ENCODE results near the gene ZNF235.
"Not testable (repeated sequence)": the region's sequence is repeated elsewhere in the genome, so short reads cannot be mapped to it uniquely, and the experiment has no call there.

ZNF235 gene

DNA sequence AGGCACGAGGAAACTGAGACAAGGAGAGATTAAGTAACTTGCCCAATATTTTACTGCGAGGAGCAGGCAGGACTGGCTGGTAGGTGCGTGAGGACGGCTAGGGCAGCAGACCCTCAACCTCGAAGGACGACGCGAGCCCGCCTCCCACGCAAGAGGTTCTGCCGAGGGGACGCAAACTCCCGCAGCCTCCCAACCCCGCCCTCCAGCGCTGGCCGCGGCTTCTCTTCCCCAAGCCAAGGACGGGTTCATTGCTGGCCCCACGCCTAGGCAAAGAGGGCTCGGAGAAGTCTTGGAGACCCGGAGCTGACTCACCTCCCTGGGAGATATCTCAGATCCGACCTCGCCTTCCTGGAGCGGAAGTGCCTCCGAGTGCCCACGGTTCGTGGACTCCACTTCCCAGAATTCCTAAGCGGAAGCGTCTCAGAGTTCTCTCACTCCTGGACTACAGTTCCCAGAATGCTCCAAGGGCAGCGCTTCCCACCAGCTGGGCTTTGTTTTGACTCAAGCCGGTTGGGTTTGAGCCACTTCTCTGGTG lies at the start of gene ZNF235:
ZNF235 (minus strand) TSS at position 367 of the 535 bp plus-strand sequence. CDS start 1,621 bp downstream, outside the sequence.
- peak; percentile 91 for DNase-seq

- DNase-seq, result no peak
Observed at GRCh38 chr19:44346556-44346955, 41.7 kb upstream of the ZNF235 start.

GRCh38 chr19:44345959-44346358 lies 41.1 kb upstream of the ZNF235 start:
- no peak for DNase-seq

GRCh38 chr19:44344255-44344654 lies 39.4 kb upstream of the ZNF235 start:
- no peak for DNase-seq

DNA sequence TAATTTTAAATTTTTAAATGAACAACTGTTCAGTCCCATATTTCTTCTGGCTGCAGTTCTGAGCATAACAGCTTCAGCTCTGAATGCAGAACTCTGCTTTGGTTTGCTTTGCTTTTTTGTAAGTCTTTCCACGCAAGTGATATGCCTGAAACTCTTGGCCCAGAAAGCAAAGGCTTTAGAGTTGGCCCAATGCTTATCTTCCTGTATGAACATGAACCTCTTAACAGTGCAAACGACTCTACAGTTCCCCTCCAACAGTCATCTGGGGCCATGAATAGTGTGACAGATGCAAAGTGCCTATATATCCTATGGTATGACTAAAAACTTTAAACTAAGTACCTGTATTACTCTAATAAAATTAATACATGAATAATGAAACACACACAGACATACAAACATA lies 37.0 kb upstream of the ZNF235 start:
- no peak for DNase-seq

DNA sequence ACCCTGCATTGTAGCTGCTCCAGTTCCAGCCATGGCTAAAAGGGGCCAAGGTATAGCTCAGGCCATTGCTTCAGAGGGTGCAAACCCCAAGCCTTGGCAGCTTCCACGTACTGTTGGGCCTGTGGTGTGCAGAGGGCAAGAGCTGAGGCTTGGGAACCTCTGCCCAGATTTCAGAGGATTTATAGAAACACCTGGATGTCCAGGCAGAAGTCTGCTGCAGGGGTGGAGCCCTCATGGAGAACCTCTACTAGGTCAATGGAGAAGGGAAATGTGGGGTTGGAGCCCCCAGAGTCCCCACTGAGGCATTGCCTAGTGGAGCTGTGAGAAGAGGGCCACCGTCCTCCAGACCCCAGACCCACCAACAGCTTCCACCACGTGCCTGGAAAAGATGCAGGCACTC lies 29.8 kb upstream of the ZNF235 start:
- DNase-seq, result not testable (repeated sequence)

GRCh38 chr19:44332145-44332544 lies 27.3 kb upstream of the ZNF235 start:
- DNase-seq, result no peak

DNA sequence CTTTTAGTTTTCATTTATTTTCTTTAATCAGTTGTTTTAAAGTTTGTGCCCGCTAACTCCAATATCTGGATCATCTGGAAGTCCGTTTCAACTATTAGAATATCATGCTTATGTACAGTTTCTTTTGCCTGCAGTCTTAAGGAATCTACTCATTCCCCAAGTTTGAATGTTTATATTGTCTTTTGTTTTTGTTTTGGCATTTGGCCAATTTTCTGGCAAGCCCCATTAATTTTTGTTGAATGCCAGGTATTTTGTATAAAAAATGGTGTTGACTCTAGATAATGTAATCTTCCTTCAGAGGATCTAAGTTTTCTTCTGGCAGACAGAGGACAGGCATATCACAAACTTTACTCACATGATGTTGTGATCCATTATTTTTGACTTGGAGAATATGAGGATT lies 11.1 kb upstream of the ZNF235 start:
- DNase-seq, result no peak

- no peak for DNase-seq
Observed at GRCh38 chr19:44313231-44313630, 8.4 kb upstream of the ZNF235 start.

- no peak for DNase-seq
Observed at GRCh38 chr19:44308011-44308410, 3.2 kb upstream of the ZNF235 start.

- no peak for DNase-seq
Observed at GRCh38 chr19:44306283-44306682, 1.5 kb upstream of the ZNF235 start.

DNA sequence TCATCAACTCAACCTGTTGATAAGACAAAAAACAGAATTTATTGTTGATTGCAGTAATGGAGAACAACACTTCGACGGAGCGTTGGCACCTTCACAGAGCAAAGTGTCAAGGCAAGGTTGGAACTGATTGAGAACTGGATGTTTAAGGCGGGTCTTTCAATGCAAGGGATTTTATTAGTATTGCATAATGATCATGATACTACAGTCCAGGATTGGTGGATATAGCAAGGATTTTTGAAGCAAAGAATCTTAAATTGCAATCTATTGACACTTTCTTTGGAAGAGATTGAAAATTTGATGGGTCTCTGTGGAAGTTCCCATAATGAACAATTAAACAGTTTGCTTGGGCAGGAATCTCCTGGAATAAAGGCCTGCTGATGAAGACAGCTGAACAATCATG lies 632 bp upstream of the ZNF235 start:
- DNase-seq, result no peak

DNA sequence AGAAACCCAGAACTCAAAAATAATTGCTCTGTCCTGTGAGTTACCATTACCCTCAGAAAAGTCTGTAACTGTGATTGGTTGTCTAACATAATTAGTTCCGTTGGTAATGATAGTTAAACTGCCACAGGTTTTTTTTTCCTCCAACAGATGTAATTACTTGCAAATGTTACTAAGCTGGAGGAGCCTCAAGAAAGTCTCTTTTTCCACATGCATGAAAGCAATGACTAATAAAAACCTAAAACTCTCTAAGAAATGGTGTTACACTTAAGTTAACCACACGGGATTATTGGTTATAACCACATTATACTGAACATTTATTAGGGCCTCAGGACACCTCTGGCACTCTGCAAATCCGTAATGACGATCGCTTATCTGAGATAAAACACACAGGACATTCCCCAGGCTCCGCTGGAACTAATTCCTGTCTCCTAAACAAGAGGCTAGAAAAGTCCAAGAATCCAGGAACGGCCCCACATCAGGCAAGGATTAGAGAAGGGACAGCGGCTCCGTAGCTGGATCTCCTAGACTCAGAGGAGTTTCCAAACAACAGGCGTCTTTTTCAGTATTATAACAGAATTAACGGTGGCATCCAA lies 753 bp downstream of the ZNF235 start:
- peak; percentile 11 for DNase-seq

DNA sequence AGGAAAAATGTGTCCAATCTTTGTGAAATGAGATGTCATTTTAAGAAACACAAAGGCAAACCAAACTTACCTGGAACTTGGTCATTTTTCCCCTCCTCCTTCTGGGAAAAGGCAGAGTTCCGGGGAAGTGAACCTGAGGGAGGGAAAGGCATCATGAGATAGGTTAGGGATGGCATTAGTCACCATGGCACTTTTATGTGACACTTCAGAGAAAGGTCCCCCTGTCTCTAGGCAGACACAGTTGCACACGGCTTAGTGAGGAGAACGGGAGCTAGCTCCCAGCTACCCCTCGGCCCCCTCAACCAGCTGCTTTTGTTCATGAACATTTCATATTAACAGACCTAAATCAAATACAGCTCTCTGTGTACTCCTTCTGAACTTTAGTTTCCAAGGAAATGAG lies 1.5 kb downstream of the ZNF235 start:
- DNase-seq, result no peak

GRCh38 chr19:44284968-44285367 lies 19.9 kb downstream of the ZNF235 start:
- no peak for DNase-seq

GRCh38 chr19:44282846-44283245 lies 22.0 kb downstream of the ZNF235 start:
- DNase-seq, result no peak

- no peak for DNase-seq
Observed at GRCh38 chr19:44280916-44281315, 23.9 kb downstream of the ZNF235 start.

- DNase-seq, result no peak
Observed at GRCh38 chr19:44278181-44278690, 26.6 kb downstream of the ZNF235 start.

DNA sequence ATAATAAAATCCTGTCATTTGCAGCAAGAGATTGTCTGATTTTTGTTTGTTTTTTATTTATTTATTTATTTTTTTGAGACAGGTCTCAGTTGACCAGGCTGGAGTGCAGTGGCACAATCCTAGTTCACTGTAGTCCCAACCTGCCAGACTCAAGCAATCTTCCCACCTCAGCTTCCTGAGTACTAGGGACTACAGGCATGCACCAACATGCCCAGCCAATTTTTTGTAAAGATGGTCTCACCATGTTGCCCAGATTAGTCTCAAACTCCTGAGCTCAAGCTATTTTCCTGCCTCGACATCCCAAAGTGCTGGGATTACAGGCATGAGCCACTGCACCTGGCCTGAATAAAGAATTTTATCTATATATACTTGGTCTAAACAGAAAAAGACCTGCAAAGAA lies 27.5 kb downstream of the ZNF235 start:
- DNase-seq, result no peak

DNA sequence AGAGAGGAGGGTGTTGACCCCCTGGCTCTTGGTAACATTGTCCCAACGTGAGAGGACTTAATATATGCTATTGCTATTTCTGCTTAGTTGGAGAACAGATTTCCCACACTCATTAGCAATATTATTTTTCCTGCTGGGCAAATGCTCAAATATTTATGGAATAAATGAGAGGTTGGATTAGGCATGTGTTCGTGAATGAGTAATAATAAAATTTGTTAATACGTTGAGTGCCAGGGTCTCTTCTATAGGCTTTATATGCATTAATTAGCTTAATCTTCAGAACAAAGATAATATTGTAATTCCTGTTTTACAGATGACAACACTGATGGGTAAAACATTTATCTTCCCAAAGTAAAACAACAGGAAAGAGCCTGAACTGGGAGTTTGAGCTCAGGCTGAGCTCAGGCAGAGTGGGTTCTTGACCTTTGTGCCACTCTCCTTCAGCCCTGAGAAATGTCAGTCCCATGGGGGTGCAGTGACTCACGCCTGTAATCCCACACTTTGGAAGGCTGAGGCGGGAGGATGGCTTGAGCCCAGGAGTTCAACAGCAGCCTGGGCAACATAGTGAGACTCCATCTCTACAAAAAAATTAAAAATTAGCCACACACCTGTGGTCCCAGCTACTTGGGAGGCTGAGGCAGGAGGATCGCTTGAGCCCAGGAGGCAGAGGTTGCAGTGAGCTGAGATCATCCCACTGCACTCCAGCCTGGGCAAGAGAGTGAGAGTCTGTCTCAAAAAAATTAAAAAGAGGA lies 44.0 kb downstream of the ZNF235 start:
- no peak for DNase-seq

- DNase-seq, result no peak
Observed at GRCh38 chr19:44260343-44260681, 44.5 kb downstream of the ZNF235 start.

GRCh38 chr19:44258835-44259413 lies 45.9 kb downstream of the ZNF235 start:
- no peak for DNase-seq

DNA sequence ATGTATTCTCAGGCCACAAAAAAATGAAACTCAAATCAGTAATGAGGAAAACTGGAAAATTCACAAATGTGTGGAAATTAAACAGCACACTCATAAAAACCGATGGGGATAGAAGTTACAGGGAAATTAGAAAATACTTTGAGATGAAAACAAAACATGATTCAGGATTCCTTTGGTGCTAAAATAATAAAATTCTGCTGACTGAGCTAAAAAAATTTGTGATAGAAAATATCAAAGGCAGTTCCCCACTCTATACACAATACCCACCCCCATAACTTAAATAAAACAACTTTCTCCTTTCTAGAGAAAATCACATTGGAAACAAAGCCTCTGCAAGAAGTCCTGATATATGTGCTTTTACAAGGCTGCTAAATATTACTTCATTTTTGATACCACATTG lies 46.7 kb downstream of the ZNF235 start:
- no peak for DNase-seq
